ENCODE results near the gene HOXA13.
A peak's percentile ranks its signal among the peaks of the same experiment; 100 is the strongest.

Gene HOXA13

DNA sequence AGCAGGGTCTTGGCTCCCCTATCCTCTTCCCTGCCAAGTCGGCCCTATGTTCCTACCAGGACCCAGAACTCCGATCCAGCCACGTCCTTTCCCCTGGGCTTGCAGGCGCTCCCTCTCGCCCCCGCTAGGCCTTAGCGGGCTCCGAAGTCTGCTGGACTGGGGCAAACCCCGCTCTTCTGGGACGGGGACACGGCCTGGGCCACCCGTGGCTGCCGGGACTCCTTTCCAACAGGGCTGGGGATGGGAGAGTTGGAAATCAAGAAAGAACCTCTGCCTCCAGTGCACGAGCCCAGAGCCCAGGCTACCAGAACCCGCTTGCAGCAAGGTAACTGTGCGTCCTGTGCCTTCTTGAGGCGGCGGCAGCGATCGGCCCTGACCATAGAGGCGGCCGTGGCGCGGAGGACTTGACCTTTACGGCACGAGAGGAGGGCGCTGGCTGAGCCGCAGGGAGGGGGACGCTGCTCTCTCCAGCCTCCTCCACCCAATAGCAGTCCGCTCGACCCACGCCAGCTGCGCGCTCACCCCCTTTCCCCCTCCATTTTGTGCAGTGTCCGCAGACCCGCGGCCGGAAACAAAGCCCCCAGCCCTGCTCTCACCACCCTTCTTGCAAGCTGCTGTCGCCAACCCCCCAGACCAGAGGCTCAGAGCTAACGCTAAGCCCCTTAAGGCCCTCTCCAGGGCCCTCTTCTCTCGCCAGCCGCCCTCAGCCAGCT is 7.9 kb downstream of the HOXA13 start:
- no peak for DNase-seq

DNA sequence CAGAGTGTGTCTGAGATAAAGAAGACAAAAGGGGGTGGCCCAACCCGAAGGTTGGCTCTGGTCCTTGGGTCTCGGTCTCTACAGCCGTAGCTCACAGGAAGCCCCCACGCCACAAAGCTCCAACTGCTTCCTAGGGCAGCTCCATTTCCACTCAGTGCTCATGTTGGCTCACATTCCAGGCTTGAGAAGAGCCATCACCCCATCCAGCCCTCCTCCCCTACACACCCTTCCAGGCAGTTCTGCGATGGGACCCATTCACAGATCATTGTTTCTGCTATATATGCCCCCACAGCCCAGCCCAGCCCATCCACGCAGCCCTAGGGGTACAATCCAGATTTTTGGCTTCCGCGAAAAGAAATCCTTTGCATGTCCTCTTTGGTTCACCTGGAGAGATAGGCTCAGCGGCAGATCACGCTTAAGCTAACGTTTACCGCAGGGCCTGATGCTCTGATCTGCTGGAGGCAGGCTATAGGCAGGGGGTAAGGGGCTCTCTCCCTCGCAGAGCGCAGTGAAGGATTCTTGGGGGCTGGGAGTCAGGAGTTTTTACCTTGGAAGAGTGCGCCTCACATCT is 8.6 kb downstream of the HOXA13 start:
- no peak for DNase-seq

DNA sequence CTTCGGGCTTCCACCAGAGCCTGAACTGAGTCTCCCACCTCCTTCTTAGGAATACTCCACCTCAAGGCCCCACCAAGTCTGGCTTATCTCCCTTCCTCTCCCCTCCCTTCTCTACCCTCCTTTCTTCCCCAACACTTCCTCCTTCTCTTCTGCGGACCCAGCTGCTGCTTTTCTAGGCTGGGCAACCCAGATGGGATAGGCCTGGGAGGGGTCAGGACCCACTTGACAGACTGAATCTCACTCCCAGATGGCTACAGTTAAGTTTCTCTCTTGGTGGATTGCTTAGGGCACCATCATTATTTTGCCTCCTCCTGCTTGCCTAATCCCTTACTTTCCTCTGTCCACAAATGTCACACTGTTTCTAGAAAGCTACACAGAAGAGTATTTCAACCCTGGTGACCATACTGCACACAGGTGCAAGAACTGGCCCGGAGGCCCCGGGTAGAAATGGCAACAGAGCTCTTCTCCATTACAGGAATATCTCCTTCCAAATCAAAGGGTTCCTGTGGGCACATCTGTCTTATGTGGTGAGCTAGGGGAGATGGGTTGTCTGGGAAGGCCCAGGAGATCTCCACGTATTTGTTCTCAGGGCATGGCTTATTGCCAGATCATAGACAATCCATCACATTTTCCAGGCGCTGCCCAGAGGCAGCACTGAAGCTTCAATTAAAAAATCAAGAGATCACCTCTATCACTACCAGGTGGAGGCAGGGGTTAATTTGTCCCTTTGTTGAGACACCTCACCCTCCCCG is 9.7 kb downstream of the HOXA13 start:
- DNase-seq = no peak

DNA sequence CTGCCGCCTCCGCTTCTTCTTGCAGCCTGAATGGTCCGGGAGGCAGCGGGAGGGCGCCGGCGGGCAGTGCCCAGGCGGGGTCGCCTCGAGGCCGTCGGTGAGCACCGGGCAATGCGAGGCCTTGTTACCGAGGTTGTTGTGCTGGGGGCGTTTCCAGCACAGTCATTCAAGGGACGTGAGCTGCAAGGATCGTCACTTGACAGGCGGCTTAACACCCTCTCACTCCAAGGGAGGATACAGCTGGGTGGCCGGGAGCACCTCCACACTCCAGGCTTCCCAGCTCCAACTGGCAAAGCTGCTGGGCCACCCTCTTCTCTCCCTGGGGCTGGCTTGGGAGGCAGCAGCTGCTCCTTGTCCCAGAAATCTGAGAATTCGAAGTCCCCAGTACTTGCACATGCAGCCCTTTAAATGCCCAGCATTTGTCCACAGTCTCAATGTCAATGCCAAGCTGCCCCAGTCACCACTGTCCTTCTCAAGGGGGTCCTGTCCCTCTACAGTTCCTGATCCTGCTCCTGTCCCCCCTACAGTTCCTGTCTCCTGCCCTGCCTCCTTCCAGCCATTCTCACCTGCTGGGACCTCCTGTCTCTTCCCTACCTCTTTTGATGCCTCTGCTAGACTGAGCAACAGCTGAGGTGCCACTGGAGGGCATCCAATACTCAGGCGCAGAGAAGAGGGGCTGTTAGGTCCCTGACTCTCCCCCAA is 10.4 kb downstream of the HOXA13 start:
- DNase-seq = no peak

DNA sequence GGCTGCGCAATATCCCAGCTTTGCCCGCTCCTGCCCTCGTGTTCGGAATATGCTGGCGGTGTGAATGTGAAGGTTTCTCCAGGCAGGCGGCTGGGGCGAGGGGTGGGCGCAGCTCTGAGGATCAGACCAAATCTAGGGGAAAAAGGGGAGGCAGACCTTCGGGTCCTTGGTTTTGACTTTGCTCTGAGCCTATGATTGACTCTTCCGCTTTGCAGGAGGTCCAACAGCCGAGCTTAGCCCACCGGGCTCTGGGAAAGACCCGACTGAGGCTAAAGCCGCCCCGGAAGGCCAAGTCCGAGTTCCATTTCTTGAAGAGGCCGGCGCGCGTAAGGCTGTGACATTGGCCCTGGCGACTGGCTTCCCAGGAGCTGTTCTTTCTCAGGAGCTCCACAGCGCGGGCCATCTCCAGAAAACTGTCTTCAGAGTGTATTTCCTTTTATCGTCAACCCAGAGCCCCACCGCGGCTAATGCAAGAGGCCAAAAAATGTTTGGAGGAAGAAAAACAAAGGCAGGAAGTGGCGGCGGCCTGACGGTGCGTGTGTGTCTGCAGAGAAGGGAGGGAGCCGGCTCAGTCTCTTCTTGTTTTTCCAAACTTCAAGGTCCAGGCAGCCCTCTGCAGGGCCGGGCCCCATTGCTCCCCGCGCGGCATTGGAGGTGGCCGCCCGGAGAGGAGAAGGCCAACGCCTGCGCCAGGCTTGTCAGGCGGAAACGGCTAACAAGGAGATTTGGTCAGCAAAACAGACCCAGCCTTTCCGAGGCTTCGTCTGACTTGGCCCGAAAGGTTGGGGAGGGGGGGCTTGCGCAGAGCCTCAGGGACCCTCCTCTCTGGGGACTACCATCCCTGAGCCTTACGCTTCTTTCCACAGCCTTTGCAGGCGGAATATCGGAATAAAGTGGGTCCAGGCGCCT is 11.3 kb downstream of the HOXA13 start:
- peak in 1 of 2 donors; percentile 34 for DNase-seq

DNA sequence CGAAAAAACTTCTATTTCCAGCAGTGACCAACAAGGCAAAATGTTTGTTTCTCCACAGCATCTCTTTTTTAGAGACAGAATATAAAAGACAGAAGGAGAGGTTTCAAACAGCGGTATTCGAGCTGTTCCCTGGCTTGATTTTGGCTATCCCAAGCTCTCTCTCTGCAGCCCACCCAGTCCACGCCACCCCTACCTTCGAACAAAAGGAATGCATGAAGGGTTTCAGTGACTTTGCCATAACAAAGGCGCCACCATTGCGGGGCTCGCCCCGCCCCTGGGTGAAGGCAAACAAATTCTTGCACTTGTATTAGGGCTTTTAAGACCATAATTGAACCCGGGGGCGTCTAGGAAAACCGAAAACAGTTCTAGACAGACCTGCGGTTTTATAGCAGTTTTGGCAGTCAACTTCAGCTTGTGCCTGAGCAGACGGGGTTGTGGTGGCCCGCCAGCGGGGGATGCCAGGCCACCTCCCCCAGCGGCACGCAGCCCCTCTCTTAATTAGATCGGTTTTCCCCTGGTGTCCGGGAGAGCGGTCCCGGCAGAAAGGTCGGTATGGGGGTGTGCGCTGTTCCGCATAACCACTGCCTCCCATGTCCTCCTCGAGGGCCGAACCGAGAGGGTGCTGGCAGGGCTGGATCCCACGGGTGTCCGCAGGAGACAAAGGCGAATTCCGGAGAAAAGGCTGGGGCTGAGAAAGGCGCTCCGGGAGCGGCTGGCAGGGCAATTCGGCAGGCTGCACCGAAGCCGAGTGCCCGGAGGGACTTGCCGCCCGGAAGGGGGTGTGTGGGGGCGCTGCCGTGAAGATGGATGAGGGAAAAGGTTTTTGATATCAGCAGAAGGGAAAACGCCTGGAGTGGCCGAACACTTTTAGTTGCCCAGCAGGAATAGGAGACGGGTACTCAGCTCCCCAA is 12.2 kb downstream of the HOXA13 start:
- no peak for DNase-seq

DNA sequence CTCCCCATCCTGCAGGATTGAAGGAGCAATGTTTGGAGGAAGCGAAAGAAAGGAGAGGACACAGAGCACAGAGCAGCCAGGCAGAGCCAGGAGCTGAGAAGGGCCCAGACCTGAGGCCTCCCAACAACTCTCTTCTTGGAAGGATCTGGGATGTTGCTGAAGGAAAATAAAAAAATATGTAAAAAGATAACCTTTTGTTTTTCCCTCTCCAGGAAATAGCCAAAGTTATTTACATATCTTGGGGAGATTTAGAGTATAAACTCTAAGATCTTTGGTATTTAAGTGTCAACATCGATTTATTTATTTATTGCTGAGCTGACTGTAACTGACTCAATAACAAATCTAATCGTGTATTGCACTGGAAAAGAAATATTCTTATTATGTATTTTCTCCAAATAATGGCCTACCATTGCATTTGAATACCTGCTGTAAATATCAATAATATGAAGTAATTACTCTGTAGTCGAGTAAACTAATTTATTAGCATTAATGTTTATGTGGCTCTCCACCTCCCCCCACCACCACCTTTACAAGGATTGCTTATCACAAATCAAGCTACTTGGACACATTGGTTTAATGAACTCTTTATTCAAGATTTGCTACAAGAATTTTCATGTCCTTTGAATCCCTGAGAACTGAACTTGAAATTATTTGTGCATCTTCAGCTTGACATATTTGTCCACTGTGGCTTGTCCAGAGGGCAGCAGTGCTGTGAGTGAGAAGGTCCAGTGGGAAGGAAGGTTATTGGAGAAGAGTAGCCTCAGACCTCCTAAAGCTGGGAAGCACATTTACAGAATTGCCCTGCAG is 13.0 kb downstream of the HOXA13 start:
- no peak for DNase-seq

DNA sequence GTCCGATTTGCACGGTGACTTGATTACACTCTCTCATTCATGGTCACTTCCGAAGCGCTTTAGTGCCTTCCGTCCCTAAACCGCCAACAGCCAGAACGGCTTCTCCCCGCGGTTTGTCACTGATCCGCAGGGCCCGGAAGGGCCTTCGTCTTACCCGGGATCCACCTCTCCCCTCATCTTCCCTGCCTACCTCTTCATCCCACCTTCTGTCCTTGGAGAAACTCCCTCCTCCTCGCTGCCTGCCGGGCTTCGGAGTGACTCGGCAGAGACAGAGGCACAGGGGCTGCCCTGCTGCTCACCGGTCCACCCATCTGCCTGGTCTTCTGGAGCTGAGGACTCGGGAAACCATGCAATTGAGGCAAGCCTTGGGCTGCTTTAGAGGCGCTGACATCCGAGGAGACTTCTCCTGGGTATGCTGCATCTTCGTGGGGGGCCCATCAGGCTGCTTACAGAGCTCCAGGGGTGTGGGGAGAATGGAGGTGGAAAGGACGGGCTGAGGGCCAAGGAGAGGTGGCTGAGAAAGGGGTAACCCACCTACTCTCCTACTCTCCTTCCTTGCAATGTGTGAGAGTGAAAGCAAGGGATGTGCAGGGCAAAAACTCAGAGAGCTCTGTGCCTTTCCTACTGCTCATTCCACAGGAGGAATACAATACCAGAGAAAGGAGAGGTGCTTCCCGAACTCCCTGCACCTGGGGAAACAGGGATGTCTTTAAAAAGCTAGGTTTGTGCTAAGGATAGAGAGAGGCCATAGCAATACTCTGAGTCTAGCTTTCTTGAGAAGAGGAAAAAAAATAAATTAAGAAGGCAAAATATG is 13.8 kb downstream of the HOXA13 start:
- no peak for DNase-seq

DNA sequence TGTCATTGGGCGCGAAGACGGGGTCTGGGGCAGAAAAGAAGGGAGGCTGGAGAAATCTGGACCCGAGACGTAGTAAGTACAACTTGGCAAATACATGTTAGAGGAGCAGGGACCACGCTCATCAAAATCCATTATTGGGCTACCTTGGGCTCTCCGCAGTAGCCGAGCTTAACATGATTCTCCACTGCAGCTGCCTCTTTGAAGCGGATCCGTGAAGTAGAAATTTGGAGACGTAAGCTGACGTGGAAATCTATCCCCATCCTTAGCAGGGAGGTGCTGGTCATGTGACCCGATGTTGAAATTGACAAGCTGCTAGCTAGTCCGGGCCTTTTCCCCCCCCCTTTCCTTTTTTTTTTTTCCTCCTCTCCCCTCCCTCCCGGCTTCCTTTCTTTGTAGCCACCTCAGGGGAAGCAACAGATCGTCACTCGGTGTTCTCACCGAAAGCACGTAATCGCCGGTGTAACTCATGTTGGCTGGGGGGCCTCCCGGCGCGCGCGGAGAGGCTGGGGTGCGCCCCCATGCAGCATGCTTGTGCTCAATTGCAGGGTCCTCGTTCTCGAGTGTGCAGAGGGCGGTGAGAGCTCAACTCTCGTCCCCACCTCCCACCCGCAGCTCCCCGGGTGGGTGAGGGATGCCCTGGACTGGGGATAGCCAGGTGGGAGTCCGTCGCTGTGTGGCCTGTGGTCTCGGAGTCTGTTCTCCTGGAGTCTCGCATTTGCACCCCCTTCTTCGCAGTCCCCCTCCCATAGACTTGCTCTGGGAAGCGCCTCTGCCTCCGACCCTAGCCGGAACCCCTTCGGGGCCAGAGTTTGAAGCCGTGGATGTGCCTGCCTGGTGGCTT is 14.7 kb downstream of the HOXA13 start, which contains the start of gene HOXA11:
TSS of gene HOXA11 (minus strand) at position 220 of the 841 bp plus-strand sequence. CDS start at position 132, 88 bp downstream.
- DNase-seq = no peak

DNA sequence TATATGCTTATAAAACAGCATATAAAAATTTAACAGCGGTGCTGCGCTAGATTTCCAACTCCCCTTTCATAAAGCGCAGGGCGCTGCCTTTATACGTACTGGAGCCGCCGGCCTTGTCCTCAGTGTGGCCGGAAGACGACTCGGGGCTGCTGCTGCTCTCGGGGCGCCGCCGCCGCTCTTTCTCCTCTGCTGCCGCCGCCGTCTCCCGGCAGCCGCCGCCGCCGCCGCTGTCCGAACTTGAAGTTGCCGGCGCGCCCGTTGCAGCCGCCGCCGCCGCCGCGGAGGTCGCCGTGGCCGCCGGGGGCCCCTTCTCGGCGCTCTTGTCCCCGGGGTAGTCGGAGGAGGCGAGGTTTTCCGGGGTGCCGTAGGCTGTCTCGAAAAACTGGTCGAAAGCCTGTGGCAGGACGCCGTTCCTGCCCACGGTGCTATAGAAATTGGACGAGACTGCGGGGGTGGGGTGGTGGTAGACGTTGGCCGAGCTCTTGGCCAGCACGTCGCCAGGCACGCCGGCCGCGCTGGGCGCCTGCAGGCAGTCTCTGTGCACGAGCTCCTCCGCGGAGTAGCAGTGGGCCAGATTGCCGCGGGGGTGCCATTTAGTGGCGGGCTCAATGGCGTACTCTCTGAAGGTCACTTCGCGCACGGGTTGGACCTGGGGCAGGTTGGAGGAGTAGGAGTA is 15.4 kb downstream of the HOXA13 start:
- no peak for DNase-seq

DNA sequence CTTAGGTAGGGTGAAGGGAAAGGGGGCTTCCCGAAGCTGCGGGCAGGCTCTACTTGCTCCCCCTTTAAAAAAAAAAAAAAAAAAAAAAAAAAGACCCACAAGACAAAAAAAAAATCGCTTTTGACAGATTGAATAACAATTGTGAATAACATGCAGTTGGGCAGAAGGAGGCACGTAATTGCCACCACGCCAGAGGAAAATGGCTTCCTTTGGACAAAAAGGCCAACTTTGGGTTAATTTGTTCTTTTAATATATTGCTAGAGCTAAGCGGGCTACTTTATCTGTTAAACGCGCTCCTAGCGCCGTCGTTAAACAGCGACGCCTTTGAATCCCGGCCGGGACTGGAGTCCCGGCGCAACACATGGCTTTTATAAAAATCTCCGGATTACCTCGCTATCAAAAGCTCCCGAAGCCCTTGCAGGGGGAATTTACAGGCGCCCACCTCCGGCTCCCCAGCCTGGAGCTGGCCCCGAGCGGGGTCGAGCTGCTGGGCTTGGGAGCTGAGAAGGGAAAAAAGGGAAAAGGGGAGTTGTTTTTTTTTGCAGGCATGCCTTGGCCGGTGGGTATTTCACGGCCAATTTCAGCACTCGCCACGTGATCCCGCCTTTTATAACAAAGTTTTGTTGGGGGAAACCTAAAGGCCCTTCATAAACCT is 16.1 kb downstream of the HOXA13 start:
- no peak for DNase-seq

DNA sequence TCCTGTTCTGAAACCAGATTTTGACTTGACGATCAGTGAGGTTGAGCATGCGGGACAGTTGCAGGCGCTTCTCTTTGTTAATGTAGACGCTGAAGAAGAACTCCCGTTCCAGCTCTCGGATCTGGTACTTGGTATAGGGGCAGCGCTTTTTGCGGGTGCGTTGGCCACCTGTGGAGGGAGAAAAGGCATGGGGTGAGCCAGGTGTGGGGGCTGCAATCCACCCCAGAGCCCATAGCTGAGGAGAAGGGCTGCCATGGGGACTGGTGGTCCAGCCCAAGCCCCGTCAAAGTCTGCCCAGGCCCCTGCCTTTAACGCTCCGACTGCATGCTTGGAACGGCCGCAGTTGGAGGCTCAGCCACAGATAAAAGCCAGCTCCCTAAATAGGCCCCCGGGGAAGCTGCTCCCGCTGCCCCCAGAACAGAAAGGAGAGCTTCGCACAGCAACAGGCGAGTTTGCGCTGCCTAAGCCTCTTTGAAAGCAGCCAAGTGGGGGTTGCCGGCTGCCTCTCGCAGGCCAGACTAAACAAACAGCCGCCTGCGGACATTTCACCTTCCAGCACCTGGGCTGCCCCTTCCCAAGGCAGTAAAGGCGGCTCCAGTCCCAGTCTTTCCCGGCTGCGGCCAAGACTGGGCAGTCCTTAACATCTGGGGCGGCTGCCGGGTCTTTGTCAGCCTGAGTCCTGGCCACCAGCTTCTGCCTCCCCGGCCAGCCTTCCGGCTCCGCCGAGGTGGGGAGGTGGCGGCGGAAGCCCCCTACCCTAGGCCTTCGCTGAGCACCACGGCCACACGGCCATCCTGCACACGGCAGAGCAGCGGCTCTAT is 16.8 kb downstream of the HOXA13 start:
- no peak for DNase-seq

DNA sequence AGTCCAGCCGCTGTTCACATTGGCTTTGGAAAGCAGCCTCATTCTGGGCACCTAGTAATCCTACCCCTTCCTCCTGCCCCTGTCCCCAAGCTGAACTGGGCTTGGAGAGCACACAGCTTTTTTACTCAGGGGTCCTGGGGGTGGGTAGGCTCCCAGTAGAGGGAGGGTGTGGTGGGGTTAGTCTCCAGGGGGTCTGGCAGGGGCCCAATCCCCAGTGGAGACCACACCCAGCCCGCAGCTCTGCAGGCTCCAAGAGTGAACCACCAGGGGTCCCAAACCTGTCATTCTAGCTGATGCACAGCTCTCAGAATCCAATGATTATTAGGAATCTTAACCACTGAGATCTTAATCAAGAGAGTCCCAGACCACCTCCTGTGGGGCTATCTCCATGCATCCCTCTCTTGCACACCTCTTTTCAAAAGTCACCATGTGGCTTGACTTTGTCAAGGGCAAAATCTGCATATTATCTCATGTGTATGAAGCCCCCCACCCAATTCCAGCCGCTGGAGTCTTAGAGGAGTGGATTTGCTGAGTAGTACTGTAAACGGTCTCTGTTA is 17.5 kb downstream of the HOXA13 start:
- DNase-seq = no peak

DNA sequence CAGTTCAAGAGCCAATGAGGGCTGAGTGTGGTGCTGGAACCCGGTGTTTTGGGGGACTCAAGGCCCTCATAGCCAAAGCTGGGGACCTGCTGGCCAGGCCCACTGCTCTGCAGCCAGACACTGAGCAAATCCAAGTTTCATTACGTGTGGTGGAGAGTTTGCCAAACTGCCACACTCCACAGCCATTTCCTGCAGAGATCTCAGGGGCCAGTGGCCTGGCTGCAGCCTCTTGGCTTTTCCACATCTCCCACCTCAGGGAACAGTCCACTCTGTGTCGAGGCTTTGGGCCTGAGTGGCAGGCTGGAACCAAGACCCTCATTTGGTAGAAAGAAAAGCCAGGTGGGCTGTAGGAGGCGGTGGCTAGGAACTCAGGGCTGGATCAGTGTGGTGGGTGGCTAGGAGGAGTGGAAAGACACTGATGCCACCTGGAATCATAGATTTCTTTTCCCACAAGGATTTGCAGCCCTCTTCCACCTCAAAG is 18.1 kb downstream of the HOXA13 start:
- no peak for DNase-seq

All from bone marrow (tissue), 2 donors.